Osteocyte (in vitro differentiated cells): ENCODE results near the gene MGST2. TPM values are rescaled to one million over a fixed set of nuclear protein-coding genes. Genes with fewer than 3 reads are reported as not detected.

Experiments used
- DNase-seq: peaks from one replicate; pipeline ENCODE4 v3.0.0; 2021; ENCODE audit warnings: mixed read lengths; ENCODE audit not compliant: unreplicated experiment; ENCODE audit errors: extremely low spot score
- H3K27ac Mint-ChIP-seq: one replicate; pipeline ENCODE4 v1.8.0; 2021; ENCODE audit warnings: mild to moderate bottlenecking, mixed read lengths; ENCODE audit not compliant: unreplicated experiment
- H3K27me3 Mint-ChIP-seq: one replicate; pipeline ENCODE4 v1.8.0; 2021; ENCODE audit warnings: mixed read lengths; ENCODE audit not compliant: unreplicated experiment
- H3K36me3 Mint-ChIP-seq: one replicate; pipeline ENCODE4 v1.8.0; 2021; ENCODE audit warnings: mixed read lengths; ENCODE audit not compliant: unreplicated experiment
- H3K4me1 Mint-ChIP-seq: one replicate; pipeline ENCODE4 v1.8.0; 2021; ENCODE audit warnings: mixed read lengths; ENCODE audit not compliant: unreplicated experiment
- H3K4me3 Mint-ChIP-seq: one replicate; pipeline ENCODE4 v1.8.0; 2021; ENCODE audit warnings: mild to moderate bottlenecking, moderate library complexity, mixed read lengths; ENCODE audit not compliant: unreplicated experiment
- H3K9me3 Mint-ChIP-seq: one replicate; pipeline ENCODE4 v1.8.0; 2021; ENCODE audit warnings: mixed read lengths; ENCODE audit not compliant: unreplicated experiment
- total RNA-seq: library from RNA; stranded (reverse); gene quantifications from 2 replicates; pipeline ENCODE4 v1.2.1, GENCODE V29; 2021
- TF ChIP-seq, protein P1 (sequence below): fragments of 200-600 bp; sonication (generic); IDR thresholded peaks from 2 replicates; pipeline ENCODE4 v1.5.0; 2021; ENCODE audit warnings: antibody characterized with exemption, mild to moderate bottlenecking, moderate library complexity

Gene MGST2
- total RNA-seq, 1 donor from 2014 or later: 29.9 TPM

- Mint-ChIP-seq H3K27ac (no peak overlapping the region), H3K4me3 (no peak overlapping the region), H3K36me3 (no peaks in the 10 kb centered on the region), H3K4me1 (peaks cover 4% of the 10 kb centered on the region), H3K9me3 (no peaks in the 10 kb centered on the region), H3K27me3 (peaks cover 5% of the 10 kb centered on the region)
- no peak for DNase-seq
- TF ChIP-seq, protein P1, sequence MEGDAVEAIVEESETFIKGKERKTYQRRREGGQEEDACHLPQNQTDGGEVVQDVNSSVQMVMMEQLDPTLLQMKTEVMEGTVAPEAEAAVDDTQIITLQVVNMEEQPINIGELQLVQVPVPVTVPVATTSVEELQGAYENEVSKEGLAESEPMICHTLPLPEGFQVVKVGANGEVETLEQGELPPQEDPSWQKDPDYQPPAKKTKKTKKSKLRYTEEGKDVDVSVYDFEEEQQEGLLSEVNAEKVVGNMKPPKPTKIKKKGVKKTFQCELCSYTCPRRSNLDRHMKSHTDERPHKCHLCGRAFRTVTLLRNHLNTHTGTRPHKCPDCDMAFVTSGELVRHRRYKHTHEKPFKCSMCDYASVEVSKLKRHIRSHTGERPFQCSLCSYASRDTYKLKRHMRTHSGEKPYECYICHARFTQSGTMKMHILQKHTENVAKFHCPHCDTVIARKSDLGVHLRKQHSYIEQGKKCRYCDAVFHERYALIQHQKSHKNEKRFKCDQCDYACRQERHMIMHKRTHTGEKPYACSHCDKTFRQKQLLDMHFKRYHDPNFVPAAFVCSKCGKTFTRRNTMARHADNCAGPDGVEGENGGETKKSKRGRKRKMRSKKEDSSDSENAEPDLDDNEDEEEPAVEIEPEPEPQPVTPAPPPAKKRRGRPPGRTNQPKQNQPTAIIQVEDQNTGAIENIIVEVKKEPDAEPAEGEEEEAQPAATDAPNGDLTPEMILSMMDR: no peak
These were observed 84.3 kb downstream of the MGST2 start for GRCh38 chr4:139749835-139750498.

GRCh38 chr4:139753686-139754085 is 88.1 kb downstream of the MGST2 start:
- Mint-ChIP-seq H3K36me3 (no peaks in the 10 kb centered on the region), H3K27me3 (peaks cover 2% of the 10 kb centered on the region), H3K4me1 (no peaks in the 10 kb centered on the region), H3K9me3 (no peaks in the 10 kb centered on the region), H3K27ac (no peak overlapping the region), H3K4me3 (no peak overlapping the region)
- TF ChIP-seq, protein P1: no peak
- DNase-seq: no peak

Other genes starting within 250 kb of the MGST2 start
- gene RAB33B, start 211.7 kb upstream of the MGST2 start, total RNA-seq: 10.3 and 10.4 TPM in 2 replicates
- gene SETD7, start 109.6 kb upstream of the MGST2 start, total RNA-seq: 44.2 and 47.7 TPM in 2 replicates